ENCODE results near the gene OR11A1.

The OR11A1 gene

DNA sequence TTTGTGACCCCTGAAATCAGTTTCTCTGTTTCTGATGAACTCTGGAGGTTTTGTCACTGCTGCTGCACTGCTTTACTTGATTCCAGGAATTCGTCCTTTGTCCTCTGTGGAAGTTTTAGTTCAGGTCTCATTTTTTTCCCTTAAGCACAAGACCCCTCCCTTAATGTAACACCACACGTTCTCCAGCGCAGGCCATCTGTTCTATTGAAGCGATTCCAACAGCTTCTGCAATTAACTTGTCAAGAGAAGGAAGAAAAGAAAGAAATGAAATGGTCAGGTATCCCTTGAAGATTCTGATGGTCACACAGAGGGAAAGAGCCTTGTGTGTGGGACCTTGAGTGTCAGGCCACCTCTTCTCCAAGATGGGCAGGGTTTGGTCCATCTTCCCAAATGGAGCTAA, 38.7 kb upstream of the OR11A1 start:
- Histone ChIP-seq H3K36me3 (ENCODE audit: control insufficient read depth, insufficient read depth, low read length) (no peaks in the 10 kb centered on the region), H3K27me3 (replicated peaks; ENCODE audit: control insufficient read depth, insufficient read depth, low read length, poor library complexity, severe bottlenecking) (peaks cover 4% of the 10 kb centered on the region), H3K27ac (ENCODE audit: insufficient read depth, low read length, poor library complexity, severe bottlenecking) (no peak overlapping the region), H3K9me3 (ENCODE audit: control insufficient read depth, low read length) (no peaks in the 10 kb centered on the region), H3K4me3 (ENCODE audit: insufficient read depth, low read depth, low read length, poor library complexity, severe bottlenecking) (no peak overlapping the region), H3K4me1 (ENCODE audit: control insufficient read depth, insufficient read depth, low read length, poor library complexity, severe bottlenecking) (no peaks in the 10 kb centered on the region)
- DNase-seq = no peak

DNA sequence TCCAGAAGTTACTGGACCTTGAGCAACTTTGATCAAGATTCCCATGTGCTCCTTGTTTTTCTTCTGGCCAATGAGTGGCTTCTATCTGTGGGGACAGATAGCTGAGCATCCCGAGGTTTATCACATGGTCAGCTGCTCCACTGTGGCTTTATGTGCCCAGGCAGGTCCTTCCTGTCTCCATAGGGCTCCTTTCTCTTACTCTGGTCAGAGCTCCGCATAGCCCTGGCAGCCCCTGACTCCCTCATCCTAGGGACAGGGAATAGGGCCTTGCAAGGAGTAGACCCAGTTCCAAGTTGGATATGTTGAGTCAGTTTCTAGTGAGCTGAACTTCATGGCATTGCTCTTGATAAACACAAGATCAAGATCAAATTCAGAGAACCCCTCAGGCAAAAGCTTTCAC, 37.3 kb upstream of the OR11A1 start:
- no peak overlapping the region for H3K27ac ChIP-seq (ENCODE audit: insufficient read depth, low read length, poor library complexity, severe bottlenecking)
- no peaks in the 10 kb centered on the region for H3K4me1 ChIP-seq (ENCODE audit: control insufficient read depth, insufficient read depth, low read length, poor library complexity, severe bottlenecking)
- H3K36me3 ChIP-seq (ENCODE audit: control insufficient read depth, insufficient read depth, low read length) = no peaks in the 10 kb centered on the region
- no peaks in the 10 kb centered on the region for H3K9me3 ChIP-seq (ENCODE audit: control insufficient read depth, low read length)
- DNase-seq = no peak
- no peaks in the 10 kb centered on the region for H3K27me3 ChIP-seq (replicated peaks; ENCODE audit: control insufficient read depth, insufficient read depth, low read length, poor library complexity, severe bottlenecking)
- no peak overlapping the region for H3K4me3 ChIP-seq (ENCODE audit: insufficient read depth, low read depth, low read length, poor library complexity, severe bottlenecking)

DNA sequence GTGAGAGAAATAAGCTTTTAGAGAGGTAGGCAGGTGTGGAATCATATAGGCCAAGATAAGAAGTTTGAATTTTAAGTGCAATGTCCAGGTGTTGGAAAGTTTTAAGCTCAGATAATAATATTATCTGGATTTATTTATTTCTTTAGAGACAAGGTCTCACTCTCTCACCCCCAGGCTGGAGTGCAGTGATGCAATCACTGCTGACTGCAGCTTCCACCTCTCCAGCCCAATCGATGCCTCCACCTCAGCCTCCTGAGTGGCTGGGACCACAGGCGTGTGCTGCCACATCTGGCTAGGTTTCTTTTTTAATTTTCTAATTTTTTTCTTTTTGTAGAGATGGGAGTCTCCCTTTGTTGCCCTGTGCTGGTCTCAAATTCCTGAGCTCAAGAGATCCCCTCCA, 36.4 kb upstream of the OR11A1 start:
- Histone ChIP-seq H3K27me3 (replicated peaks; ENCODE audit: control insufficient read depth, insufficient read depth, low read length, poor library complexity, severe bottlenecking) (no peaks in the 10 kb centered on the region), H3K36me3 (ENCODE audit: control insufficient read depth, insufficient read depth, low read length) (no peaks in the 10 kb centered on the region), H3K4me3 (ENCODE audit: insufficient read depth, low read depth, low read length, poor library complexity, severe bottlenecking) (no peak overlapping the region), H3K9me3 (ENCODE audit: control insufficient read depth, low read length) (no peaks in the 10 kb centered on the region), H3K27ac (ENCODE audit: insufficient read depth, low read length, poor library complexity, severe bottlenecking) (no peak overlapping the region), H3K4me1 (ENCODE audit: control insufficient read depth, insufficient read depth, low read length, poor library complexity, severe bottlenecking) (no peaks in the 10 kb centered on the region)
- DNase-seq = no peak

DNA sequence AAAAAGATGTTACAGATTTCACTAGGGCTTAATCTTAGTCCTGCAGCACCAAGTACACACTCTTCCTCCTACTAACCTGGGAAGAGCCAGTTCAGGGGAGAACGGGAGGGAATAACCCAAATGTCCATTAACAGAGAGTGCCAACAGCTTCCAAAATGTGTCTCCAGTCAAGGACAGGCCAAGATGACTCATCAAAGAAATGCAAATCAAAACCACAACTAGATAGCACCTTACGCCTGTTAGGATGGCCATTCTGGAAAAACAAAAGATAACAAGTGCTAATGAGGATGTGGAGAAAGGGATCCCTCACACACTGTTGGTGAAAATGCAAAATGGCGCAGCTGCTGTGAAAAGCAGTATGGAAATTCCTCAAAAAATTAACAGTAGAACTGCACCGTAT, 34.7 kb upstream of the OR11A1 start:
- Histone ChIP-seq H3K27ac (ENCODE audit: insufficient read depth, low read length, poor library complexity, severe bottlenecking) (no peak overlapping the region), H3K27me3 (replicated peaks; ENCODE audit: control insufficient read depth, insufficient read depth, low read length, poor library complexity, severe bottlenecking) (no peaks in the 10 kb centered on the region), H3K9me3 (ENCODE audit: control insufficient read depth, low read length) (no peaks in the 10 kb centered on the region), H3K4me1 (ENCODE audit: control insufficient read depth, insufficient read depth, low read length, poor library complexity, severe bottlenecking) (no peaks in the 10 kb centered on the region), H3K4me3 (ENCODE audit: insufficient read depth, low read depth, low read length, poor library complexity, severe bottlenecking) (no peak overlapping the region), H3K36me3 (ENCODE audit: control insufficient read depth, insufficient read depth, low read length) (no peaks in the 10 kb centered on the region)
- no peak for DNase-seq

DNA sequence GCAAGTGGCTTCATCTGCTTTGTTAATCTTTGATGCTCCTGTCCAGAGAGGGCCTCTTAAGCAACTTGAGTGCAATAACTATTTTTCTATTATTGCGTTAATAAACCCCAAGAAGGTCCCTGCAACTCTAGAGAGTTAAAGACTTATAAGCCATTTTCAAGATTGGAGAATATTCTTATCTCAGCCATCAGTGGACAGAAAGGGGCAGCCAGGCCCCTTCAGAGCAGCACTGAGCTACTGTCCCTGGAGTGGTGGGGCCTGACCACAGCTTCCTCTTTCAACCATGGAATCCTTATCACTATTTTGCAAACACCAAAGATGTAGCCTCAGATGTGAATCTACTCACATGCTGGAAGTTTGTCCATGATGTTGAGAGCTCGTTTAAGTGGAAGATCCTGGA, 33.7 kb upstream of the OR11A1 start:
- no peak for DNase-seq
- no peaks in the 10 kb centered on the region for H3K27me3 ChIP-seq (replicated peaks; ENCODE audit: control insufficient read depth, insufficient read depth, low read length, poor library complexity, severe bottlenecking)
- H3K9me3 ChIP-seq (ENCODE audit: control insufficient read depth, low read length) = no peaks in the 10 kb centered on the region
- no peaks in the 10 kb centered on the region for H3K4me1 ChIP-seq (ENCODE audit: control insufficient read depth, insufficient read depth, low read length, poor library complexity, severe bottlenecking)
- H3K27ac ChIP-seq (ENCODE audit: insufficient read depth, low read length, poor library complexity, severe bottlenecking) = no peak overlapping the region
- H3K36me3 ChIP-seq (ENCODE audit: control insufficient read depth, insufficient read depth, low read length) = no peaks in the 10 kb centered on the region
- no peak overlapping the region for H3K4me3 ChIP-seq (ENCODE audit: insufficient read depth, low read depth, low read length, poor library complexity, severe bottlenecking)

DNA sequence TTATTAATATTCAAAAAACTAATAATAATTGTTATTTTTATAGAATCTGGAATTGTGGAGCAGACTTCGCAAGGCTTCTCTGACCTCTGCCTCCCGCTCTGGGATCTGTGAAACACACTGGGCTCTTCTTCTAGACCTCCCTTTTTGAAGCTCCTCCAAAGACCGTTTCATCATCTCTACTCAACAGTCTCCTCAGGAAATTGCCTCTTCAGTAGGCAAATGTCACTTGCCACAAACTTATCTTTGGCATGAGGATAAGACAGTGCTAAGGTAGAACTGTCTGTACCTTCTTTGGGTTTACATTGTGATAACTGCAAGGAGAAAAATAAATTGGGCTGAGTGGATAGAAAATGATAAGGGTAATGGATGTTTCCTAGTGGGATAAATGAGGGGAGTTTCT, 33.2 kb upstream of the OR11A1 start:
- no peak for DNase-seq
- no peaks in the 10 kb centered on the region for H3K27me3 ChIP-seq (replicated peaks; ENCODE audit: control insufficient read depth, insufficient read depth, low read length, poor library complexity, severe bottlenecking)
- H3K36me3 ChIP-seq (ENCODE audit: control insufficient read depth, insufficient read depth, low read length) = no peaks in the 10 kb centered on the region
- H3K4me3 ChIP-seq (ENCODE audit: insufficient read depth, low read depth, low read length, poor library complexity, severe bottlenecking) = no peak overlapping the region
- no peak overlapping the region for H3K27ac ChIP-seq (ENCODE audit: insufficient read depth, low read length, poor library complexity, severe bottlenecking)
- H3K9me3 ChIP-seq (ENCODE audit: control insufficient read depth, low read length) = no peaks in the 10 kb centered on the region
- H3K4me1 ChIP-seq (ENCODE audit: control insufficient read depth, insufficient read depth, low read length, poor library complexity, severe bottlenecking) = no peaks in the 10 kb centered on the region

DNA sequence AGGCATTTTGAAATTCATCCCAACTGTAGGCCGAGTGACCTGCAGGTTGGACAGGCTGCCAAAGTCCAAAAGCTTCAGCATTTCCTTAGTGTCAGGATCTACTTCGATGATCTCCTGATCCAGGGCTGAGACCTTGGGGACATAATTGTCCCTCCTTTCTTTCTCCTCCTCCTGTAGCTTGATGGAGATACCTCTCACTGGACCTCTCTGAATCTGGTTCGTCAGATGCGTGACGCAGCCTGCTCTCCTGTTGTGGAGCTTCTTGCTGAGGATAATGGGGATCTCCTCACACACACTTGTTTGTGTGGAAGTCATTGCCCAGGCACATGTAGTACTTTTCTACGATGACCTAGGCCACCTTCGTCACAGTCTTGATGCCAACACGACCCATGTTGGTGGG, 32.4 kb upstream of the OR11A1 start:
- Histone ChIP-seq H3K36me3 (ENCODE audit: control insufficient read depth, insufficient read depth, low read length) (no peaks in the 10 kb centered on the region), H3K27me3 (replicated peaks; ENCODE audit: control insufficient read depth, insufficient read depth, low read length, poor library complexity, severe bottlenecking) (no peaks in the 10 kb centered on the region), H3K4me3 (ENCODE audit: insufficient read depth, low read depth, low read length, poor library complexity, severe bottlenecking) (no peak overlapping the region), H3K27ac (ENCODE audit: insufficient read depth, low read length, poor library complexity, severe bottlenecking) (no peak overlapping the region), H3K4me1 (ENCODE audit: control insufficient read depth, insufficient read depth, low read length, poor library complexity, severe bottlenecking) (no peaks in the 10 kb centered on the region), H3K9me3 (ENCODE audit: control insufficient read depth, low read length) (no peaks in the 10 kb centered on the region)
- no peak for DNase-seq

DNA sequence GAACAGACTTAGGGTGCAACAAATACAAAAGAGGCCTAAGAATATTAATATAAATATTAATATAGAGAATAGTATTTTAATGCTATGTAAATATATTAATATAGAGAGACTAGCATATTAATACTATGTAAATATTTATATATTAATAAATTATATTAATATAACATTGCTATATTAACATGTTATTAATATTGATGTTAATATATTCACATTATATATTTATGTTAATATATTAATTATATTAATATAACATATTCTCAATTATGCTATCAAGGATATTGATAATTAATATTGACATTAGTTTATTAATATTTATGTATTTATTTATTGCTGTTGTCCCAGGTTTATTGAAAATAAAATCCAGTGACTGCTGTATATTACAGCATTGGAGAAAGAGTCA, 32.0 kb upstream of the OR11A1 start:
- H3K4me1 ChIP-seq (ENCODE audit: control insufficient read depth, insufficient read depth, low read length, poor library complexity, severe bottlenecking) = no peaks in the 10 kb centered on the region
- H3K27ac ChIP-seq (ENCODE audit: insufficient read depth, low read length, poor library complexity, severe bottlenecking) = no peak overlapping the region
- H3K4me3 ChIP-seq (ENCODE audit: insufficient read depth, low read depth, low read length, poor library complexity, severe bottlenecking) = no peak overlapping the region
- no peaks in the 10 kb centered on the region for H3K27me3 ChIP-seq (replicated peaks; ENCODE audit: control insufficient read depth, insufficient read depth, low read length, poor library complexity, severe bottlenecking)
- H3K9me3 ChIP-seq (ENCODE audit: control insufficient read depth, low read length) = no peaks in the 10 kb centered on the region
- no peaks in the 10 kb centered on the region for H3K36me3 ChIP-seq (ENCODE audit: control insufficient read depth, insufficient read depth, low read length)
- no peak for DNase-seq

DNA sequence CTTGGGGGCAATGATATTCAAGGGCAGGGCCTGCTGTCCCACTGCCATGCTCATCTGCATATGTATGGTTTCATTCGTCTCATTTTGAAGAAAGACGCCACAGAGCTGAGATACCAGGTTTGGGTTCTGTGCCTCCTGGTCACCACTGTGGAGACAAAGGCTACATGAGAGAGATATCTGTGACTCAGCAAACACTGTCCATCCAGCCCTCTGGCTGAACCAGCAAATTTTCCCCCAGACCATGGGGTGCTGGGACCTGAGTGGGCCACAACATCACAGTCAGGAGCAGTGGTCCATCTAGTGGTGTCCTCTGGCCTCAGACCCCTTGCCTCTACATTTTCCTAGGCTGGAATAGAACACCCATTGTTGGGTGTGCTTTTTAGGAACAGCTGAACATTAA, 30.8 kb upstream of the OR11A1 start, which contains the start of gene MAS1L:
MAS1L (minus strand) TSS at position 297 of the 400 bp plus-strand sequence; CDS start at position 243, 54 bp downstream.
- Histone ChIP-seq H3K27ac (ENCODE audit: insufficient read depth, low read length, poor library complexity, severe bottlenecking) (no peak within 1 kb of the TSS), H3K27me3 (replicated peaks; ENCODE audit: control insufficient read depth, insufficient read depth, low read length, poor library complexity, severe bottlenecking) (no peaks in the 10 kb centered on the region), H3K4me3 (ENCODE audit: insufficient read depth, low read depth, low read length, poor library complexity, severe bottlenecking) (no peak within 1 kb of the TSS), H3K36me3 (ENCODE audit: control insufficient read depth, insufficient read depth, low read length) (no peaks in the 10 kb centered on the region), H3K4me1 (ENCODE audit: control insufficient read depth, insufficient read depth, low read length, poor library complexity, severe bottlenecking) (no peaks in the 10 kb centered on the region), H3K9me3 (ENCODE audit: control insufficient read depth, low read length) (no peaks in the 10 kb centered on the region)
- DNase-seq = no peak

DNA sequence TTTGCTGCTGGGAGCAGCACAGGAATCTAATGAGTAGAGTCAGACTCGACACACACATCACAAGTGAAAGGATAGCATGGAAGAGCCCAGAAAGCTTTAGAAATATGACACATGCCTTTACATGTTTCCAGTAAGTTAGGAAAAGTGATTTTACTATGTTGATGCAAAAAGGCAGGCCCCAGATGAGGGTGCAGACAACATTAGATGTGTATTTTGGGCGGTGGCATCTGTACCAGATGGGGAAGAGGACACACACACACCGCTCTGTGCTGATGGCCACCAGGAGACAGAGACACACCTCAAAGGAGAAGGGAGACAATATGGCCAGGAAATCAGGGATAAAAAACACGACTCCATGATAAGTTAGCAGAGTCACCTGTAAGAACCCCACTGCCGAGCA, 30.3 kb upstream of the OR11A1 start:
- Histone ChIP-seq H3K4me1 (ENCODE audit: control insufficient read depth, insufficient read depth, low read length, poor library complexity, severe bottlenecking) (no peaks in the 10 kb centered on the region), H3K27ac (ENCODE audit: insufficient read depth, low read length, poor library complexity, severe bottlenecking) (no peak overlapping the region), H3K9me3 (ENCODE audit: control insufficient read depth, low read length) (no peaks in the 10 kb centered on the region), H3K4me3 (ENCODE audit: insufficient read depth, low read depth, low read length, poor library complexity, severe bottlenecking) (no peak overlapping the region), H3K36me3 (ENCODE audit: control insufficient read depth, insufficient read depth, low read length) (no peaks in the 10 kb centered on the region), H3K27me3 (replicated peaks; ENCODE audit: control insufficient read depth, insufficient read depth, low read length, poor library complexity, severe bottlenecking) (no peaks in the 10 kb centered on the region)
- no peak for DNase-seq

DNA sequence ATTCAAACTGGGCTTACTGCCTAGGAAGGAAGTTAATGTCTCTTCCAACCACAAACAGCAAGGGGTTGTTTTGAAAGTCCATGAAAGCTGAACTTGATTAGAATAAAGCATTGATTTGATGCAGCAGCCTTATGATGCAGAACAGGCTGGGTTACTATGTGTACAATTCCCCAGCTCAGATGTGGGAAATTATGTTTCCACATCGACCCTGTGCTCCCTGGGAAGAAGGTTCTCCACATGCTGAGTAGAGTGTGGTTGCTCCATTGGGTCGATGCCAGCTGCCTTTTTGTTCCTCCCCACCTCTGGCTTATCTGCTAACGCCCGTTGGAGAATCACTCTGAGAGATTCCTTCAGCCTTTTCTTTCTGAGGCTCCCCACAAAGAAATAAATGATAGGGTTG, 29.7 kb upstream of the OR11A1 start:
- Histone ChIP-seq H3K27me3 (replicated peaks; ENCODE audit: control insufficient read depth, insufficient read depth, low read length, poor library complexity, severe bottlenecking) (no peaks in the 10 kb centered on the region), H3K36me3 (ENCODE audit: control insufficient read depth, insufficient read depth, low read length) (no peaks in the 10 kb centered on the region), H3K4me3 (ENCODE audit: insufficient read depth, low read depth, low read length, poor library complexity, severe bottlenecking) (no peak overlapping the region), H3K27ac (ENCODE audit: insufficient read depth, low read length, poor library complexity, severe bottlenecking) (no peak overlapping the region), H3K9me3 (ENCODE audit: control insufficient read depth, low read length) (no peaks in the 10 kb centered on the region), H3K4me1 (ENCODE audit: control insufficient read depth, insufficient read depth, low read length, poor library complexity, severe bottlenecking) (no peaks in the 10 kb centered on the region)
- no peak for DNase-seq
